Cerebellar cortex (tissue), 1 donor: ENCODE results near the gene TARDBP.
"Not testable (repeated sequence)": the region's sequence is repeated elsewhere in the genome, so short reads cannot be mapped to it uniquely, and the experiment has no call there.

Experiments
- DNase-seq: peaks from one replicate; pipeline ENCODE4 v3.0.0-alpha.2; 2015; ENCODE audit warnings: low spot score

The TARDBP gene

DNA sequence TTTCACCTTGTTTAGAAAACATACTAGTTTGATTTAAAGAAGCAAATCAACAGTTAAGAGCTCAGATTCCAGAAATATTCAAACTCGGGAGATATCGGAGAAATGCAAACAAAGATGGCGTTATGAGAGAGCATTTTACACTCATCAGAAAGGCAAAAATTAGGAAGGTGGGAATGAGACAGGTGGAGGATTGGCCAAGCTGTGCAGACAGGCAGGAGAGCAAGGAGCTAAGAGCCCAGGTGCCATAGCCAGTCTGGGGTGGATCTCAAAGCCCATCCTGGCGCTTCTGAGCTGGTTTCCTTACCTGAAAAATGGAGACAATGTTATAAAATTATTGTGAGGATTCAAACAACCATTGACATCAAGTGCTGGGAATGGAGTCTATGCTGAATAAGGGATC, 19.6 kb upstream of the TARDBP start:
- no peak for DNase-seq

DNA sequence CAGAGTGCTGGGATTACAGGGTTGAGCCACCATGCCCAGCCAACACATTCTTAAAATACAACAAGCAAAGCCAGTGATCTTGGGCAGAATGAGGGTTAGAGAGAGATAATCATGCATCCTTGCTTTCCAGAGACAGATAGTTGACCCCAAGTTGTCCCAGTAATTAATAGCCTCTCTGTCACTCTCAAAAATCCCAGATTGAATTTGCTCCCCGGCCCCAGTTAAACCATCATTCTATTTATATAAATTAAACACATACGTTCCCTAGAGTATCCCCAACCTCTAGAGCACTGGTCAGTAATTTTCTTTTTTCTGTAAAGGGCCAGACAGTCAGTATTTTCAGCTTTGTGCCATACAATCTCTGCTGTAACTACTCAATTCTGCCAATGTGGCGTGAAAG, 16.4 kb upstream of the TARDBP start:
- no peak for DNase-seq

DNA sequence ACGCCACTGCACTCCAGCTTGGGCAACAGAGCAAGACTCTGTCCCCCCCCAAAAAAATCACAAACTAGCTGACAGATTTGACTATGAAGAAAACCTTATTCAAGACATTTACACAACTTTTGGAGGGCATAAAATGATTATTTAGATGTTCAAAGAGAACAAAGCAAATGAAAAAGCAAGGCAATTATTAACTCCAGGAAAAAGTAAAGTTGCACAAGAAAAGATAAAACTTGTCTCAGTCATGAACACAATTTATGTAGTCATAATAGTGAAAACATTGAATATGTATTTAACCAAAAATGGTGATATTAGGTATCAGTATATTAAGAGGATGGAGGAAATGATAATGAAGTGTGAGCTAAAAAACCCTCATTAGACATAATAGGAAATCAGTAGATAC, 11.9 kb upstream of the TARDBP start:
- DNase-seq: no peak

DNA sequence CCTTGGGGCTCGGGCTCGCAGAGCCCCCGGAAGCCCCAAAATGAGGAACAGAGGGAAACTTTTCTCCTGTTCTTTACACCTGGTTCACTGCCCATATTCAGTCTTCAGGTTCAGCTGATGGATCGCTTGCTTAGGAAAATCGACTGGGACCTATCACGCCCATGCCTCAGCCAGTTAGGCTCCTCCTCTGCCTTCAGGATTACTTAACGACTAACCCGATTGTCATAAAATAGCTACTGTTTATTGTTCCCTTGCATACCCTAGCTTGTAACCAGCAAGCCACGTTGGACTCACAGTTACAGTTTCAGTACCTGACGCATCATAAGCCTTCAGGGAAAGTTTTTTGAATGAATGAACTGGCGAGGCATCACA, 692 bp downstream of the TARDBP start:
- DNase-seq: no peak

DNA sequence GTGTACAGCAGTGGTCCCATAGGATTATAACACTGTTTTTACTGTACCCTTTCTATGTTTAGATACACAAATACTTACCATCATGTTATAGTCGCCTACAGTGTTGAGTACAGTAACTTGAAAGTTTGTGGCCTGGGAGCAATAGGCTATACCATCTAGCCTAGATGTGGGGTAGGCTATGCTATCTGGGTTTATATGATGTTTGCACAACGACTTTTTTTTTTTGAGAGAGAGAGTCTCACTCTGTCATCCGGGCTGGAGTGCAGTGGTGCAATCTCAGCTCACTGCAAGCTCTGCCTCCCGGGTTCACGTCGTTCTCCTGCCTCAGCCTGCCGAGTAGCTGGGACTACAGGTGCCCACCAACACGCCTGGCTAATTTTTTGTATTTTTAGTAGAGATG, 6.9 kb downstream of the TARDBP start:
- not testable (repeated sequence) for DNase-seq

DNA sequence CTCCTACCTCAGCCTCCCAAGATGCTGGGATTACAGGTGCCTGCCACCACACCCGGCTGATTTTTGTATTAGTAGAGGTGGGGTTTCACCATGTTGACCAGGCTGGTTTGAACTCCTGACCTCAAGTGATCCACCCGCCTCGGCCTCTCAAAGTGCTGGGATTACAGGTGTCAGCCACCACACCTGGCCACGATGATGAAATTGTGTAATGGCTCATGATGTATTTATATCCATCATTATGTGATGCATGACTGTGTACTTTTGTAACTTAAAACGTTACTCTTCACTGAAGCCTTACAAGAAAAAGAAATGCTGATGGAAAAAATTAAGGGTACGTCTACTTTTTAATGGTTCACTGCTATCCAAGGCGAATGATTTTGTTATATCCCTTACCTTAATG, 7.5 kb downstream of the TARDBP start:
- no peak for DNase-seq

DNA sequence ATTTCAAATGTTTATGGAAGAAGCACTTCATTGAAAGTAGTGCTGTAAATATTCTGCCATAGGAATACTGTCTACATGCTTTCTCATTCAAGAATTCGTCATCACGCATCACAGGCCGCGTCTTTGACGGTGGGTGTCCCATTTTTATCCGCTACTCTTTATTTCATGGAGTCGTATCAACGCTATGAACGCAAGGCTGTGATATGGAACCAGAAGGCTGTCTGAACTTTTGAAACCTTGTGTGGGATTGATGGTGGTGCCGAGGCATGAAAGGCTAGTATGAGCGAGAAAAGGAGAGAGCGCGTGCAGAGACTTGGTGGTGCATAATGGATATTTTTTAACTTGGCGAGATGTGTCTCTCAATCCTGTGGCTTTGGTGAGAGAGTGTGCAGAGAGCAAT, 10.7 kb downstream of the TARDBP start:
- DNase-seq: no peak

DNA sequence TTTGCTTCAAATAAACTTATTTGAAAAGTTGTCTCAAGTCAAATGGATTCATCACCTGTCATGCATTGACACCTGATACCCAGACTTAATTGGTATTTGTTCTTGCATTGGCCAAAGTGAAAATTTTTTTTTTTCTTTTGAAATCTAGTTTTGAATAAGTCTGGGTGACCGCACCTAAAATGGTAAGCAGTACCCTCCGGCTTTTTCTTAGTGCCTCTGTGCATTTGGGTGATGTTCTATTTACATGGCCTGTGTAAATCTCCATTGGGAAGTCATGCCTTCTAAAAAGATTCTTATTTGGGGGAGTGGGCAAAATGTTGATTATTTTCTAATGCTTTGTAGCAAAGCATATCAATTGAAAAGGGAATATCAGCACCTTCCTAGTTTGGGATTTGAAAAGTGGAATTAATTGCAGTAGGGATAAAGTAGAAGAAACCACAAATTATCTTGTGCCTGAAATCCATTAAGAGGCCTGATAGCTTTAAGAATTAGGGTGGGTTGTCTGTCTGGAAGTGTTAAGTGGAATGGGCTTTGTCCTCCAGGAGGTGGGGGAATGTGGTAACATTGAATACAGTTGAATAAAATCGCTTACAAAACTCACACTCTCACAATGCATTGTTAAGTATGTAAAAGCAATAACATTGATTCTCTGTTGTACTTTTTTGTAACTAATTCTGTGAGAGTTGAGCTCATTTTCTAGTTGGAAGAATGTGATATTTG, 11.9 kb downstream of the TARDBP start:
- no peak for DNase-seq

DNA sequence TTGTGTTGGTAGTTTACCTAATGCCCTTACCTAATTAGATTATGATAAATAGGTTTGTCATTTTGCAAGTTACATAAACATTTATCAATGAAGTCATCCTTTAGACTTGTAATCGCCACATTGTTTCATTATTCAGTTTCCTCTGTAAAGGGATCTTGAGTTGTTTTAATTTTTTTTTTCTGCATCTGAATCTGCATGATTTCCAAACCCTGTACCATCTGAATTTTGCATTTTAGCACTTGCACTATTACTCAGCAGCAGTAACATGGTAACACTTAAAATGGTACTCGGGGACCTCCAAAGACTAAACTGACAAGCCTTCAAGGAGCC, 12.4 kb downstream of the TARDBP start:
- no peak for DNase-seq

DNA sequence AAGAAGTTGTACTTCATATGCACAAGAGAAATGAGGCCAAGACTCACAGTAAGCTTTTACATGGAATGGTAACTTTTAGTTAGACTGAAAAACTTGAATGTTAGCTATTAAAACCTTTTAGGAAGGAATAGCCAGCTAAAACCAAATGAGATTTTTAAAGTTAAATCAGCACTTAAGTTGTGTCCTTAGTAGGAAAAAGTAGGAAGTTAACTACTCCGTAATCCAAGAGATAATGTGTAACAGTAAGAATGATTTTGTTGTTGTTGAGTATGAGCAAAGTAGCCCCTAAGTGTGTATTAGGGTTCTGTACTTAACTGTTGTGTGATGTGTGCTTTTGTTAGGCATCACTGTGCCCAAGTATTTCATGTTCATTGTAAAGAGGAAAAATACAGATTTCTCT, 13.2 kb downstream of the TARDBP start:
- DNase-seq: no peak

DNA sequence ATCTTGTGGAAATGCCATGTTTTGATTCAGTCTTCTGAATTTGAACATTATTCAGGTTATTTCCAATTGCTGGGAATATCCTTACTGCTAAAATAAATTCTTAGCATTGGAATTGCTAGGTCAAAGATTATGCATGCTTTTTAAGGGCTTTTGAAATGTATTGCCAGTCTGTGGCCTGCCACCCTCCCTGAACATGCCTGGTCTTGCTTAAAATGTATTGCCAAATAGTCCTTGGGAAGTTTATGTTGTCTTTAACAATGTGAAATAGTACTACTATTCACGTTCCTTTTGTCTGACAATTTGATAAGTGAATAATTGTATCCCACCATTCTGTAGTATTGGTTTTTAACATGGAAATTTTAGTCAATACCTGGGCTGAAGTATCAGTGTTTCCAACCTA, 13.6 kb downstream of the TARDBP start:
- no peak for DNase-seq

DNA sequence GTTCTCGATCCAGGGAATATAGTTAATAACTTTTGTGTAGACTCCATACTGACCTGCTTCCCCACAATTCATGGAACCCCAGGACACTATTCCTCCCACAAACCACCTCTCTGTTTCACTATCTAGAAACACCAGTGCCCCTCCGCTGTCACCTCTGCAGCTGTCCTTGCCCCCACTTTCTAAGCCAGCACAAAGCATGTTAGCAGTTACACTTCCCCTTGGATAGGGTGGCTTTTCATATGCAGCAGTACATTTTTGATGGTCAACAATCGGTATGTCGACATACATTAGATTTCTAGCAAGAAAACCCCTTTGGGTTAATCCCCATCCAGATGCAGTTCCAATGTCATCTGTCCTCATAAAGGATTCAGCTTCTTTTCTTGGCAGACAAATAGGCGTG, 14.4 kb downstream of the TARDBP start:
- DNase-seq: no peak

DNA sequence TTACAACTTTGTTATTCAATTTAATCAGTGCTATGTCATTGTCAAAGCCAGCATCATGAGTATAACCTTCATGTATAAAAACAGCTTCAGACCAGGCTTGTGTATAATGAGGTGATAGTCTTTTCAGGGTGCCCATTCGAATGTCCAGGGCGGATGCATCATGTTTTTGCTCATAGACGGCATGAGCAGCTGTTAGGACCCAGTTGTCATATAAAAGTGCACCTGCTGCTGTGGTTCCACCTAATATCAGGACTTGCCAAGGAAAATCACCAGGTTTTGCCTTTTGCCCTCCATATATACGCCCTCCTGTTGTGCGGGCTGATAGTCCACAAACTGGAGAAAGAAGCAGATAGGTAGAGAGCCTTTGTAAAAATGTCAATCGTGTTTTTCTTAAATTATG, 14.9 kb downstream of the TARDBP start:
- no peak for DNase-seq

DNA sequence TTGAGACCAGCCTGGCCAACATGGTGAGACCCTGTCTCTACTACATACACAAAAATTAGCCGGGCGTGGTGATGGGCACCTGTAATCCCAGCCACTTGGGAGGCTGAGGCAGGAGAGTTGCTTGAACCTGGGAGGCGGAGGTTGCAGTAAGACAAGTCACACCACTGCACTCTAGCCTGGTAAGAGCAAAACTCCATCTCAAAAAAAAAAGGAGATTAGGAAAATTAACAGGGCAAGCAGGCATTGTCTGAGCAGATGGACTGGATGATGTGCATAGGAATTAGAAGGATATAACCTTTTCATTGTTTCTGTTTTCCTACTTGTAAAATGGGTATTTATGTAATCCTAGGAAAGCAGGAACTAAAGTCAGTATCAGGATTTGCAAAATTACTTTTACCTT, 15.6 kb downstream of the TARDBP start:
- no peak for DNase-seq

DNA sequence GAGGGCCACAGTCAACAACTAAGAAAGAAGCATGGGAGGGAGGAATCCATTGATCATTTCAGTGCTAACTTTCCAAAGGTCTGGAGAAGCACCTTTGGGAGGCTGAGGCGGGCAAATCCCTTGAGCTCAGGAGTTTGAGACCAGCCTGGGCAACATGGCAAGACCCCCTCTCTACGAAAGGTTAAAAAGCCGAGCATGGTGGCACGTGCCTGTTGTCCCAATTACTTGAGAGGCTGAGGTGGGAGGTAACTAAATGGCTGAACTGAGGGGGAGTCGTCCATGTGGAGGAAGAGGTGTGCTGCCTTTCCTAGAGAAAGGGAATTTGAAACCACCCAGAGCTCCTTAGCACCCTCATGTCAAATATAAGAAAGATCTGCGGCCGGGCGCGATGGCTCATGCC, 18.4 kb downstream of the TARDBP start:
- no peak for DNase-seq

DNA sequence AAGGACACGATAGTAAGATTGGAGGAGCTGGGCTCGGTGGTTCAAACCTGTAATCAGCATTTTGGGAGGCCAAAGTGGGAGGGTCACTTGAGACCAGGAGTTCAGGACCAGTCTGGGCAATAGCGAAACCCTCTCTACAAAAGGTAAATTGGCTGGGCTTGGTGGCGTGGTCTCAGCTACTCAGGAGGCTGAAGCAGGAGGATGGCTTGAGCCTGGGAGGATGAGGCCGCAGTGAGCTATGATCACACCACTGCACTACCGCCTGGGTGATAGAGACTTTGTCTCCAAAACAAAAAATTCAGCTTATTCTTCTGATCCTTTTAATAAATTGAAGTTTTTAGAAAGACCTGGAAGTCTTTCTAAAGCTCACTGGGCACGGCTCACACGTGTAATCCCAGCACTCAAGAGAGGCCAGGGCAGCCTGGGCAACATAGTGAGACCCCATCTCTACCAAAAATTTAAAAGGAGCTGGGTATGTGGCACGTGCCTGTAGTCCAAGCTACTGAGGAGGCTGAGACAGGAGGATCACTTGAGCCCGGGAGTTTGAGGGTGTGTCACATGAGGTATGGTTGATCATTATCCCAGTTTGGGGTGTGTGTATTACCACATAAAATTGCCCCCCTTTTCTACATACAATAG, 19.3 kb downstream of the TARDBP start:
- no peak for DNase-seq

DNA sequence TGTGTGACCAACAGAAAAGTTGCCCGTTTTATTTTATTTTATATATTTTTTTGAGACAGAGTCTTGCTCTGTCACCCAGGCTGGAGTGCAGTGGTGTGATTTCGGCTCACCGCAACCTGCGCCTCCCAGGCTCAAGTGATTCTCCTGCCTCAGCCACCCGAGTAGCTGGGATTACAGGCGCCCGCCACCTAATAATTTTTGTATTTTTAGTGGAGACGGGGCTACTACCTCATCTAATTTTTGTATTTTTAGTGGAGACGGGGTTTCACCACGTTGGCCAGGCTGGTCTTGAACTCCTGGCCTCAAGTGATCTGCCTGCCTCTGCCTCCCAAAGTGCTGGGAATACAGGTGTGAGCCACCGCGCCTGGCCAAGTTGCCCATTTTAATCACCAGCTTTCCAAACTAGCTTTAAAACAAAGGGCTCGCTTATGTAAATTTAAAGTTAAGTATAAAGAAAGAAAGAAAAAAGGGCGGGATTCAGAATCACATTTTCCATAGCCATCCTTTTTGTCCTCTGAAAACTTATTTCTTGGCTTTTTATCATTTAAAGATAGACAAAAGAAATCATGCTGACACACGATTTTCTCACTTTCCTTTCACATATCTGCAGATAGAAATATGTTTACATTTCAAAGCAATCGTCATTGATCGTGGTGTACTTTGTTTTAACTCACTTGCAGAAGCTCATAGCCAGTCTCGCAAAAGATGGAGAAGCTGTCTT, 24.7 kb downstream of the TARDBP start:
- DNase-seq: not testable (repeated sequence)

DNA sequence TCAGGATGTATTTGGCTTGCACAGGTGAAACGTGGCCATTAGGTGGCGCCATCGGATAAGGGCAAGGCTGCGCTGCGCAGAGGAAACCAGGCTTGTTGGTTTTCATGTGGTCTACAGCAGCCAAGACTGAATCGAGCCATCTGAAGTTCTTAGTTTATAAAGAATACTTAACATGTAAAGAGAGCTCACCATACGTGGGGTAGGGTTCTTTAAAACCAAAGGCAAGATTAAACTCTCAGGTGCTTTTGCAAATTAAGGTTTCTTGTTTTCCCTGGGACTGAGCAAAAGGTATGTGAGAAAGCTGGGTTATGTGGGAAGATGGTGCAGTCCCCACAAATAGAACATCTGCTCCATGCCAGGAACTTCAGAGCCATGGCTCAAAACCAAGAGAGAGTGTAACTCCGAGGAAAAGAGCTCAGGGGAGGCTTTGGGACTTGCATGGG, 25.3 kb downstream of the TARDBP start:
- DNase-seq: peak; percentile 93

DNA sequence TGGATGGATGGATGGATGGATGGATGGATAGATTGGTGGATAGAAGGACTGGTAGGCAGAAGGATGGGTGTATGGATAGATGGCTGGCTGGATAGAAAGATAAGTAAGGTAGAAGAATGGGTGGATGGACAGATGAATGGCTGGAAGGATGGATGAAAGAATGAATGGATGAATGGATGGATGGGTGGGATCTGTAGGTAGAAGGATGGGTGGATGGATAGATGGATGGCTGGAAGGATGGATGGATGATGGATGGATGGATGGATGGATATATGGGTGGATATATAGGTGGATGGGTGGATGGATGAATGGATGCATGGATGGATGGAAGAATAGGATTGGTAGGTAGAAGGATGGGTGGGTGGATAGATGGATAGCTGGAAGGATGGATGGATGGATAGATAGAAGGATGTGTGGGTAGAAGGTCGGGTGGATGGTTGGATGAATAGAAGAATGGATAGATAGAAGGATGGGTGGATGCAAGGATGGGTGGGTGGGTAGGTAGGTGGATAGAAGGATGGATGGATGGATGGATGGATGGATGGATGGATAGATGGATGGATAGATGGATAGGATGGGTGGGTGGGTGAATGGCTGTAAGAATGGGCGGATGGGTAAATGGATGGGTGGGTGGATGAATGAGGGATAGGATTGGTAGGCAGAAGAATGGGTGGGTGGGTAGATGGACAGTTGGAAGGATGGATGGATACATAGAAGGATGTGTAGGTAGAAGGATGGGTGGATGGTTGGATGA, 27.1 kb downstream of the TARDBP start:
- DNase-seq: no peak

DNA sequence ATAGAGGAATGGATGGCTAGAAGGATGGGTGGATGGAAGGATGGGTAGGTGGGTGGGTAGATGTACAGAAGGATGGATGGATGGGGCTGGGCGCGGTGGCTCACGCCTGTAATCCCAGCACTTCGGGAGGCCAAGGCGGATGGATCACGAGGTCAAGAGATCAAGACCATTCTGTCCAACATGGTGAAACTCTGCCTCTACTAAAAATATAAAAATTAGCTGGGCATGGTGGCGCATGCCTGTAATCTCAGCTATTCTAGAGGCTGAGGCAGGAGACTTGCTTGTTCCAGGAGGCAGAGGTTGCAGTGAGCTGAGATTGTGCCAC, 27.6 kb downstream of the TARDBP start:
- not testable (repeated sequence) for DNase-seq

DNA sequence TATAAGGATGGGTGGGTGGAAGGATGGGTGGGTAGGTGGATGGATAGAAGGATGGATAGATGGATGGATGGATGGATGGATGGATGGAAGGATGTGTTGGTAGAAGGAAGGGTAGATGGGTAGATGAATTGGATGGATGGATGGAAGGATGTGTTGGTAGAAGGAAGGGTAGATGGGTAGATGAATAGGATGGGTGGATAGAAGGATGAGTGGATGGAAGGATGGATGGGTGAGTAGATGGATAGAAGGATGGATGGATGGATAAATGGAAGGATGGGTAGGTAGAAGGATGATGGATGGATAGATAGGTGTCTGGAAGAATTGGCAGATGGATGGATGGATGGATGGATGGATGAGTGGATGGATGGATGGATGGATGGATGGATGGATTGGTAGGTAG, 28.6 kb downstream of the TARDBP start:
- DNase-seq: no peak

DNA sequence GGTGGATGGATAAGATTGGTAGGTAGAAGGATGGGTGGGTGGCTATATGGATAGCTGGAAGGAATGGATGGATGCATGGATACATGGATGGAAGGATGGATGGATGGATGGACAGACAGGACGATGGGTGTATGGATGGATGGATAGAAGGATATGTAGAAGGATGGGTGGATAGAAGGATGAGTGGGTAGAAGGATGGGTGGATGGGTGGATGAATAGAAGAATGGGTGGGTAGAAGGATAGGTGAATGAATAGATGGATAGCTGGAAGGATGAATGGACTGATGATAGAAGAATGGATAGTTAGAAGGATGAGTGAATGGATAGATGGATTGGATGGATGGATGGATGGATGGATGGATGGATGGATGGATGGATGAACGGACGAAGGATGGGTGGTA, 29.6 kb downstream of the TARDBP start:
- no peak for DNase-seq
